GM23248 (cell line): ENCODE measurements around the gene C10orf71. TPM values are rescaled to one million over a fixed set of nuclear protein-coding genes. Genes with fewer than 3 reads are reported as not detected.

Source experiments
- DNase-seq: peaks from one replicate; pipeline ENCODE4 v3.0.0-alpha.2; 2015
- H2AFZ ChIP-seq: fragments of 200-600 bp; sonication (generic); 2 replicates; pipeline ENCODE4 v1.6.1; 2016; ENCODE audit warnings: antibody characterized with exemption
- H3F3A ChIP-seq: fragments of 200-600 bp; sonication (generic); 2 replicates; pipeline ENCODE4 v1.6.1; 2016; ENCODE audit warnings: mild to moderate bottlenecking, antibody characterized with exemption, mixed run types; ENCODE audit not compliant: insufficient read depth
- H3K27ac ChIP-seq: fragments of 200-600 bp; sonication (generic); 2 replicates; pipeline ENCODE4 v1.5.1; 2016; ENCODE audit warnings: mild to moderate bottlenecking
- H3K27me3 ChIP-seq: fragments of 200-600 bp; sonication (generic); replicated peaks from 2 replicates; pipeline ENCODE4 v1.6.1; 2016; ENCODE audit warnings: mild to moderate bottlenecking; ENCODE audit not compliant: insufficient read depth
- H3K36me3 ChIP-seq: fragments of 200-600 bp; sonication (generic); 2 replicates; pipeline ENCODE4 v1.6.1; 2016; ENCODE audit warnings: low read depth, mild to moderate bottlenecking
- H3K4me1 ChIP-seq: fragments of 200-600 bp; sonication (generic); 2 replicates; pipeline ENCODE4 v1.6.1; 2016; ENCODE audit warnings: mild to moderate bottlenecking; ENCODE audit not compliant: insufficient read depth
- H3K4me2 ChIP-seq: fragments of 200-600 bp; sonication (generic); one replicate; pipeline ENCODE4 v1.6.1; 2016; ENCODE audit warnings: mild to moderate bottlenecking; ENCODE audit not compliant: unreplicated experiment
- H3K4me3 ChIP-seq: fragments of 200-600 bp; sonication (generic); 2 replicates; pipeline ENCODE4 v1.5.1; 2016; ENCODE audit warnings: mild to moderate bottlenecking
- H3K79me2 ChIP-seq: fragments of 200-600 bp; sonication (generic); 2 replicates; pipeline ENCODE4 v1.6.1; 2016; ENCODE audit warnings: mild to moderate bottlenecking; ENCODE audit not compliant: insufficient read depth
- H3K9ac ChIP-seq: fragments of 200-600 bp; sonication (generic); 2 replicates; pipeline ENCODE4 v1.6.1; 2016; ENCODE audit warnings: mild to moderate bottlenecking
- H3K9me2 ChIP-seq: fragments of 200-600 bp; sonication (generic); 2 replicates; pipeline ENCODE4 v1.6.1; 2016; ENCODE audit warnings: mixed run types, mild to moderate bottlenecking, moderate library complexity; ENCODE audit not compliant: insufficient read depth
- H3K9me3 ChIP-seq: fragments of 200-600 bp; sonication (generic); one replicate; pipeline ENCODE4 v1.6.1; 2017; ENCODE audit warnings: low read depth
- H4K20me1 ChIP-seq: fragments of 200-600 bp; sonication (generic); 2 replicates; pipeline ENCODE4 v1.6.0; 2016; ENCODE audit not compliant: insufficient read depth
- EZH2 ChIP-seq: fragments of 200-600 bp; sonication (generic); IDR thresholded peaks from 2 replicates; pipeline ENCODE4 v1.6.1; 2018; ENCODE audit warnings: antibody characterized with exemption, mild to moderate bottlenecking; ENCODE audit not compliant: insufficient read depth, poor library complexity, severe bottlenecking
- EZH2phosphoT487 ChIP-seq: fragments of 200-600 bp; sonication (generic); IDR thresholded peaks from 2 replicates; pipeline ENCODE4 v1.6.1; 2018; ENCODE audit warnings: antibody characterized with exemption, moderate library complexity, mild to moderate bottlenecking, low read depth; ENCODE audit not compliant: insufficient read depth
- WGBS, 2 experiments: methylation state at CpG; one replicate each; pipeline ENCODE4 v1.1.6; 2015 to 2017; ENCODE audit warnings: low lambda C conversion rate in 2 of 2, low coverage in 1 of 2; ENCODE audit errors: missing lambda C conversion rate in 2 of 2; 5-methylcytosine and 5-hydroxymethylcytosine counted together
- in situ Hi-C: fragments of 300-500 bp; cut with MboI; formaldehyde crosslinking; loops from 2 replicates; pipeline ENCODE4 v1.15.0; 2020
- polyA plus RNA-seq: library from polyadenylated mRNA; unstranded; fragments of >200 nt; fragmentation: Nextera tagmentation; extraction: Ambion mirVana; gene quantifications from 2 replicates; pipeline ENCODE4 v1.2.1, GENCODE V29; 2016
- total RNA-seq: library from RNA; depleted of rRNA; stranded (reverse); fragments of >200 nt; shearing (Covaris generic); gene quantifications from 2 replicates; pipeline ENCODE4 v1.2.3, GENCODE V29; 2014

The C10orf71 gene
- total and polyA plus RNA-seq, 2 experiments from 2014 or later: not detected

DNA sequence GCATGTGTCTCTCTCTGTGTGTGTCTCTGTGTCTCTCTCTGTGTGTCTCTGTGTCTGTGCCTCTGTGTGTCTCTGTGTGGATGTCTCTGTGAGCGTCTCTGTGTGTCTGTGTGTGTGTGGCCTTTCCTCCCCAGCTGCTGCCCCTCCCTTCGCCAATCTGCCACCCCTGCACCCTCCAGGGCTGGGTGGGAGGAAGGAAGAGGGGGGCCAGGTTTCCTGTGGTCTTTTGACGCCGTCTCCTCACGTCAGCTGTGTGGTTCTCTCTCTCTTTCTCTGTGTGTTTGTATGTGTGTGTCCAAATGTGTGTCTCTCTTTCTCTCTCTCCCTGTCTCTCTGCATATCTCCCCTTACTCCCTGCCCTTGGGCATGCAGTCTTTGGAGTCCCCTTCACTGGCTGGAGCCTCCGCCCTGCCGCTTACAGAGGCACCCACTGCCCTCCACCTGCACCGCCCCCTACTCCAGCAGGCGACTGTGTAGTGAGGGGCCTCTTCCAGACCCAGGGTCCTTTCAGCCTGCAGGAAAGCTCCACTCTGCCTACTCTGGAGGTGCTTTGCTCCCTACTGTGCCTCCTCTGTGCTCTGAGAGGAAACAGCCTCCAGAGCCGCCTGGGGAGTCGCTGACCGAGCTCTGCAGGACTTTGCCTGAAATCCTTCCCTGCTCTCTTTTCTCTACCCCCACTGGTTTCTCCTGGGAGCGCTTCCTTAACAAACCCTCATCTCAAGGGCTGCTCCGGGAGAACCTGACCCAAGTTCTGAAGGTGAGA lies 44.2 kb upstream of the C10orf71 start:
- no peak overlapping the region for H3K4me3 ChIP-seq
- no peak overlapping the region for H3K4me2 ChIP-seq
- no peaks in the 10 kb centered on the region for H3F3A ChIP-seq
- 42 to 53% methylated on average over 12 to 14 of the region's 14 CpGs for WGBS, 2 experiments
- no peaks in the 10 kb centered on the region for H3K79me2 ChIP-seq
- no peak overlapping the region for H3K9ac ChIP-seq
- H3K9me2 ChIP-seq: no peaks in the 10 kb centered on the region
- no peaks in the 10 kb centered on the region for H4K20me1 ChIP-seq
- H3K9me3 ChIP-seq: no peaks in the 10 kb centered on the region
- H3K36me3 ChIP-seq: no peaks in the 10 kb centered on the region
- in situ Hi-C loops: no loop called here
- no peaks in the 10 kb centered on the region for H3K4me1 ChIP-seq
- no peak overlapping the region for H2AFZ ChIP-seq
- TF ChIP-seq EZH2phosphoT487: no peak
- TF ChIP-seq EZH2: no peak
- no peak for DNase-seq
- H3K27ac ChIP-seq: no peak overlapping the region
- H3K27me3 ChIP-seq: peaks cover 32% of the 10 kb centered on the region

DNA sequence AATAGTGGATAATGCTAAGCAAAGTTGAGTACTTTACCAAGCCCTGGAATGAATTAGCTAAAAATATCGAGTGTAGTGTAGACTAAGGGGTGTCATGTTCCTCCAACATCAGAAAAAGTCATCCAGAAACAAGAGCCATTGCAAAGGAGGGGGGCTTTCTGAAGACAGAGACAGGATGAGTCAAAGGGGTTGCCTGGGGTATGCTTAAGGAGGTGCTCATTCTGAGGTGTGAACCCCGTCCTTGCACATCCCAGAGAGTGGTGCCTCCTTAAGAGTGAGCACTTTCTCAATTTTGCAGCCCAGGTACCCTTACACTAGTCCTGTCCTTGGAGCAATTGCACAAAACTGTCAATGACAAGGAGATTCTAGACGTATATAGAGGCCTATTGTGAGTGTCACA lies 43.1 kb upstream of the C10orf71 start:
- Histone ChIP-seq H2AFZ (no peak overlapping the region), H3K9me2 (no peaks in the 10 kb centered on the region), H3K27me3 (peaks cover 32% of the 10 kb centered on the region), H3K4me1 (no peaks in the 10 kb centered on the region), H3K4me2 (no peak overlapping the region), H3K27ac (no peak overlapping the region), H3K79me2 (no peaks in the 10 kb centered on the region), H3K9ac (no peak overlapping the region), H3K36me3 (no peaks in the 10 kb centered on the region), H3K9me3 (no peaks in the 10 kb centered on the region), H4K20me1 (no peaks in the 10 kb centered on the region), H3F3A (no peaks in the 10 kb centered on the region), H3K4me3 (no peak overlapping the region)
- in situ Hi-C loops: no loop called here
- no peak for TF ChIP-seq EZH2phosphoT487
- no peak for TF ChIP-seq EZH2
- no peak for DNase-seq
- 28 to 30% methylated on average over 3 of the region's 3 CpGs for WGBS, 2 experiments

DNA sequence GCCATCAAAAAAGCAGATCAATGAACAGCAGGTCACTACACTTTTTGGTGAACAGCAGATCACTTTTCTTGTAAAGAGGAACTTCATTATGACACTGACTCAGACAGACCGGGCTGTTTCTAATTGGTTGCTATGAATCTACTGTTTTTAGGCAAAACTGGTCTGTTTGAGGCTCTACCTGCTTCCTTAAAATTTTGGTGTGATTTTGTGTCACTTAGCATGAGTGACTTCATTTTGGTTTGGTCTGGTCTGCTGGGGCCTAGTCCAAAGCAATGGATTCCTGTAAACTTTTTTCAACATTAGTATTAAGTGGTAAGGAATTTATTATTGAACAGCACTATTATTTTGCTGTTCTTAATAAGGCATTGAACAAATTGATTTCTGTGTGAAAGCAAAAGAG lies 41.8 kb upstream of the C10orf71 start:
- TF ChIP-seq EZH2phosphoT487 (no peak), EZH2 (no peak)
- no peak for DNase-seq
- Histone ChIP-seq H4K20me1 (no peaks in the 10 kb centered on the region), H3K79me2 (no peaks in the 10 kb centered on the region), H2AFZ (no peak overlapping the region), H3K36me3 (no peaks in the 10 kb centered on the region), H3K9me3 (no peaks in the 10 kb centered on the region), H3K9ac (no peak overlapping the region), H3K4me1 (no peaks in the 10 kb centered on the region), H3K9me2 (no peaks in the 10 kb centered on the region), H3K4me2 (no peak overlapping the region), H3K27me3 (peaks cover 32% of the 10 kb centered on the region), H3F3A (no peaks in the 10 kb centered on the region), H3K4me3 (no peak overlapping the region), H3K27ac (no peak overlapping the region)
- in situ Hi-C loops: no loop called here
- 77 to 89% methylated on average over 1 of the region's 1 CpG for WGBS, 2 experiments

DNA sequence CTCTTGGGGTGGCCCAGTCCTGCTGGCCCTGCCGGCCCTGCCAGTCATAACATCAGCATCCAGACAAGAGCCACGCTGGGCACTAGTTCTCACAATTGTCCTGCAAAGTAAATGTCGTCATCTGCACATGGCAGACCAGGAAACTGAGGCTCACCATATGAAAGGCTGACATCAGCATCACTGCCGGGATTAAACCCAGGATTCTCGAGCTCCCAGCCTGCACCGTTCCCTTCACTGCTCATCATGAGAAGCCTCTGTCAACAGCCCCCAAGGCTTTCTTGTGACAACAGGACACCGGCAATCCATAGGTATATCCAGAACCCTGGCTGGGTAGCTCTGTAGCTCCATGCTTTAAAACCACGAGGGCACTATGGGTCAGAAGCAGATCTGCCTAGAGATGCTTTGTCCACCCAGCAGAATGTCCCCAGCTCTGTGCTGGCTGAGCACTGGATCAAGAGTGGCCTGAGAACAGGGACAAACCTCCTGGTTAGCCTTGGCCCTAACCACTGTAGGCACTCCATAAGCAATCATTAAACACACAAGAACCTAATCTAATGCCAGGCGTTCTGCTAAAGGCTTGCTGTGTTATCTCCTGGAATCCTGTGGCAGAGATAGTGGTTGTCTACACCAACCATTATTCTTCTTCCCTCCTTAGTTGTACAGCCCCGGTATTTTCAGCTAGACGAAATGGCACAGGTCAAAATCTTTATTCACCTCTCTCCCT lies 41.2 kb upstream of the C10orf71 start:
- H3K9ac ChIP-seq: no peak overlapping the region
- in situ Hi-C loops: no loop called here
- TF ChIP-seq EZH2phosphoT487: no peak
- TF ChIP-seq EZH2: no peak
- H3K27ac ChIP-seq: no peak overlapping the region
- H3K9me3 ChIP-seq: no peaks in the 10 kb centered on the region
- H3K4me2 ChIP-seq: no peak overlapping the region
- no peaks in the 10 kb centered on the region for H3F3A ChIP-seq
- H3K79me2 ChIP-seq: no peaks in the 10 kb centered on the region
- H3K4me1 ChIP-seq: no peaks in the 10 kb centered on the region
- no peak overlapping the region for H3K4me3 ChIP-seq
- DNase-seq: no peak
- no peaks in the 10 kb centered on the region for H3K36me3 ChIP-seq
- WGBS, 2 experiments: 63 to 64% methylated on average over 11 of the region's 11 CpGs
- H3K9me2 ChIP-seq: no peaks in the 10 kb centered on the region
- H3K27me3 ChIP-seq: peaks cover 32% of the 10 kb centered on the region
- H2AFZ ChIP-seq: no peak overlapping the region
- no peaks in the 10 kb centered on the region for H4K20me1 ChIP-seq

DNA sequence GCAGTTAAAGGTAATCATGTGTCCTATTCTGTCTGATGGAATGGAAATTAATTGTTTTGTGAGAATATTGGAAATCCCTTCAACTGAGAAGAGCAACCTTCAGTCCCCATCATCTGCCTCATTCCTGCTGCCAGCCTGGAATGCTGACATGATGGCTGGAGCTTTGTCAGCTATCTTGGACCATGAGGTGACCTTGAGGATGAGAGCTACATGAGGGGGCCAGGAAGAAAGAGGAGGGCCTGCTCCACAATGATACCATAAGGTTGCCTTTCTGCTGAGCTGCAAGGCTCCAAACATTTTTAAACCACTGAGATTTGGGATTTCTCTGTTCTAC lies 40.7 kb upstream of the C10orf71 start:
- Histone ChIP-seq H3K36me3 (no peaks in the 10 kb centered on the region), H3K4me2 (no peak overlapping the region), H2AFZ (no peak overlapping the region), H3K27me3 (peaks cover 35% of the 10 kb centered on the region), H4K20me1 (no peaks in the 10 kb centered on the region), H3K79me2 (no peaks in the 10 kb centered on the region), H3K4me1 (no peaks in the 10 kb centered on the region), H3K27ac (no peak overlapping the region), H3F3A (no peaks in the 10 kb centered on the region), H3K4me3 (no peak overlapping the region), H3K9ac (no peak overlapping the region), H3K9me3 (no peaks in the 10 kb centered on the region), H3K9me2 (no peaks in the 10 kb centered on the region)
- no peak for DNase-seq
- no peak for TF ChIP-seq EZH2
- TF ChIP-seq EZH2phosphoT487: no peak
- in situ Hi-C loops: no loop called here
